Neuronal stem cell (in vitro differentiated cells): ENCODE data around the gene RAB3A.

Source experiments
- DNase-seq: peaks from one replicate; pipeline ENCODE4 v3.0.0-alpha.2; 2013; ENCODE audit warnings: low spot score
- H2AFZ ChIP-seq: one replicate; pipeline ENCODE4 v1.6.1; 2013; ENCODE audit warnings: mild to moderate bottlenecking, low read length, inconsistent platforms
- H2AK5ac ChIP-seq: 2 replicates; pipeline ENCODE4 v1.6.1; 2013; ENCODE audit warnings: low read depth, mild to moderate bottlenecking, inconsistent platforms, low read length, moderate library complexity, mixed read lengths
- H2BK120ac ChIP-seq: 2 replicates; pipeline ENCODE4 v1.6.1; 2013; ENCODE audit warnings: low read depth, mild to moderate bottlenecking, inconsistent platforms, low read length, moderate library complexity, mixed read lengths
- H2BK12ac ChIP-seq: one replicate; pipeline ENCODE4 v1.6.1; 2013; ENCODE audit warnings: low read length, inconsistent platforms
- H2BK15ac ChIP-seq: 2 replicates; pipeline ENCODE4 v1.6.1; 2013; ENCODE audit warnings: mild to moderate bottlenecking, low read length, inconsistent platforms, mixed read lengths
- H2BK5ac ChIP-seq: one replicate; pipeline ENCODE4 v1.6.1; 2013; ENCODE audit warnings: inconsistent platforms, mild to moderate bottlenecking, low read length, moderate library complexity
- H3K14ac ChIP-seq: one replicate; pipeline ENCODE4 v1.6.1; 2013; ENCODE audit warnings: low read length, inconsistent platforms
- H3K18ac ChIP-seq: 2 replicates; pipeline ENCODE4 v1.6.1; 2013; ENCODE audit warnings: low read length, inconsistent platforms
- H3K23ac ChIP-seq: 2 replicates; pipeline ENCODE4 v1.6.1; 2013; ENCODE audit warnings: low read depth, mild to moderate bottlenecking, mixed read lengths, low read length, inconsistent platforms; ENCODE audit not compliant: poor library complexity
- H3K27ac ChIP-seq: replicated peaks from 3 replicates; pipeline ENCODE4 v1.5.1; 2013; ENCODE audit warnings: low read length, inconsistent platforms
- H3K27me3 ChIP-seq, 3 experiments: 2 replicates each; pipeline ENCODE4 v1.6.1; 2013; ENCODE audit warnings: low read length in 3 of 3, mild to moderate bottlenecking in 2 of 3, inconsistent platforms in 1 of 3, low read depth in 1 of 3, mixed read lengths in 1 of 3, moderate library complexity in 1 of 3; ENCODE audit not compliant: control insufficient read depth in 3 of 3, insufficient read depth in 3 of 3
- H3K36me3 ChIP-seq, 2 donors: replicated peaks in 1 of 2; 2 replicates each; pipeline ENCODE4 v1.6.1; 2013; ENCODE audit warnings: low read length in 2 of 2; ENCODE audit not compliant: control insufficient read depth in 2 of 2, insufficient read depth in 2 of 2
- H3K4ac ChIP-seq: 2 replicates; pipeline ENCODE4 v1.6.1; 2013; ENCODE audit warnings: inconsistent platforms, mild to moderate bottlenecking, low read length, moderate library complexity
- H3K4me1 ChIP-seq, 2 donors: 1 replicate in 1 of 2; 2 replicates in 1 of 2; pipeline ENCODE4 v1.6.1; 2013; ENCODE audit warnings: low read length in 2 of 2, low read depth in 1 of 2; ENCODE audit not compliant: control insufficient read depth in 2 of 2, insufficient read depth in 1 of 2
- H3K4me2 ChIP-seq: one replicate; pipeline ENCODE4 v1.6.1; 2013; ENCODE audit warnings: mild to moderate bottlenecking, low read length, inconsistent platforms; ENCODE audit not compliant: insufficient read depth, poor library complexity, severe bottlenecking
- H3K4me3 ChIP-seq, 2 donors: 2 replicates each; pipeline ENCODE4 v1.5.1; 2013; ENCODE audit warnings: low read length in 2 of 2, mild to moderate bottlenecking in 2 of 2, inconsistent platforms in 1 of 2, moderate library complexity in 1 of 2
- H3K79me1 ChIP-seq: one replicate; pipeline ENCODE4 v1.6.1; 2013; ENCODE audit warnings: low read depth, mild to moderate bottlenecking, inconsistent platforms, low read length, moderate library complexity
- H3K9ac ChIP-seq: one replicate; pipeline ENCODE4 v1.6.1; 2013; ENCODE audit warnings: mild to moderate bottlenecking, low read depth, low read length, inconsistent platforms; ENCODE audit not compliant: poor library complexity
- H3K9me3 ChIP-seq, 2 donors: replicated peaks in 1 of 2; 2 replicates each; pipeline versions ENCODE3 to v1.6.1; 2013; ENCODE audit warnings: low read length in 2 of 2, mild to moderate bottlenecking in 2 of 2, inconsistent platforms in 1 of 2, low read depth in 1 of 2, mixed read lengths in 1 of 2, moderate library complexity in 1 of 2; ENCODE audit not compliant: control insufficient read depth in 2 of 2, insufficient read depth in 1 of 2
- H4K8ac ChIP-seq: one replicate; pipeline ENCODE4 v1.6.1; 2013; ENCODE audit warnings: low read depth, mild to moderate bottlenecking, inconsistent platforms, low read length, moderate library complexity
- H4K91ac ChIP-seq: one replicate; pipeline ENCODE4 v1.6.1; 2013; ENCODE audit warnings: low read length, low read depth, mild to moderate bottlenecking, inconsistent platforms; ENCODE audit not compliant: poor library complexity
- WGBS, 2 donors: extraction: QIAGEN DNeasy Blood & Tissue Kit; methylation state at CpG; one replicate each; pipeline ENCODE4 v1.1.7; 2013; ENCODE audit warnings: missing lambda C conversion rate in 2 of 2, mixed read lengths in 1 of 2; ENCODE audit not compliant: insufficient read length in 2 of 2, insufficient replicate concordance in 1 of 2; ENCODE audit errors: extremely low coverage in 2 of 2; 5-methylcytosine and 5-hydroxymethylcytosine counted together

Gene RAB3A

GRCh38 chr19:18233224-18233825, 29.5 kb upstream of the RAB3A start:
- Histone ChIP-seq H2AK5ac (no peak overlapping the region), H3K27me3 (peaks cover 0 to 17% (median 9%) of the 10 kb centered on the region in 3 experiments), H3K79me1 (peaks cover 3% of the 10 kb centered on the region), H4K8ac (no peak overlapping the region), H4K91ac (no peak overlapping the region), H3K4ac (no peak overlapping the region), H3K4me3 (peak overlapping the region in 1 of 2 donors; percentile 32), H3K27ac (no peak overlapping the region), H3K23ac (peak overlapping the region; percentile 65), H3K4me1 (peaks cover 4 to 6% of the 10 kb centered on the region in 2 donors), H2AFZ (peak overlapping the region; percentile 47), H3K9ac (no peak overlapping the region), H2BK12ac (no peak overlapping the region), H3K14ac (no peak overlapping the region), H3K18ac (no peak overlapping the region), H3K4me2 (peak overlapping the region; percentile 66), H2BK120ac (no peak overlapping the region), H2BK5ac (no peak overlapping the region), H2BK15ac (no peak overlapping the region), H3K36me3 (no peaks in the 10 kb centered on the region), H3K9me3 (peaks cover 0 to 4% of the 10 kb centered on the region in 2 donors)
- no peak for DNase-seq
- no CpG with 5 or more reads among the region's 37 CpGs for WGBS, 2 donors

- Histone ChIP-seq H3K79me1 (peaks cover 3% of the 10 kb centered on the region), H3K4me2 (peak overlapping the region; percentile 66), H3K14ac (no peak overlapping the region), H3K27me3 (peaks cover 0 to 17% (median 10%) of the 10 kb centered on the region in 3 experiments), H3K9ac (peak overlapping the region; percentile 30), H3K23ac (peak overlapping the region; percentile 65), H3K4me3 (peak overlapping the region; percentile 3 to 32), H3K4ac (no peak overlapping the region), H4K91ac (no peak overlapping the region), H4K8ac (no peak overlapping the region), H2AFZ (peak overlapping the region; percentile 47), H2BK12ac (no peak overlapping the region), H3K9me3 (peaks cover 0 to 4% of the 10 kb centered on the region in 2 donors), H3K18ac (peak overlapping the region; percentile 1), H2BK120ac (no peak overlapping the region), H3K27ac (no peak overlapping the region), H2BK15ac (no peak overlapping the region), H3K4me1 (peaks cover 4 to 6% of the 10 kb centered on the region in 2 donors), H2AK5ac (no peak overlapping the region), H2BK5ac (no peak overlapping the region), H3K36me3 (no peaks in the 10 kb centered on the region)
- no CpG with 5 or more reads among the region's 46 CpGs for WGBS, 2 donors
- peak; percentile 82 for DNase-seq
Measured at GRCh38 chr19:18232540-18233223, 28.8 kb upstream of the RAB3A start.

GRCh38 chr19:18231775-18232174, 27.9 kb upstream of the RAB3A start:
- H2AFZ ChIP-seq: no peak overlapping the region
- H2BK12ac ChIP-seq: no peak overlapping the region
- H3K4me2 ChIP-seq: no peak overlapping the region
- H2BK15ac ChIP-seq: no peak overlapping the region
- no peaks in the 10 kb centered on the region for H3K36me3 ChIP-seq
- H3K9me3 ChIP-seq: peaks cover 0 to 4% of the 10 kb centered on the region in 2 donors
- H2AK5ac ChIP-seq: no peak overlapping the region
- H3K4me3 ChIP-seq: no peak overlapping the region
- no CpG with 5 or more reads among the region's 4 CpGs for WGBS, 2 donors
- H3K27me3 ChIP-seq: peaks cover 0 to 19% (median 17%) of the 10 kb centered on the region in 3 experiments
- H4K91ac ChIP-seq: no peak overlapping the region
- H3K79me1 ChIP-seq: peaks cover 3% of the 10 kb centered on the region
- no peak for DNase-seq
- no peak overlapping the region for H2BK5ac ChIP-seq
- H3K18ac ChIP-seq: no peak overlapping the region
- H3K4me1 ChIP-seq: peaks cover 4 to 6% of the 10 kb centered on the region in 2 donors
- H3K23ac ChIP-seq: no peak overlapping the region
- H3K27ac ChIP-seq: no peak overlapping the region
- H3K4ac ChIP-seq: no peak overlapping the region
- no peak overlapping the region for H2BK120ac ChIP-seq
- no peak overlapping the region for H3K14ac ChIP-seq
- H3K9ac ChIP-seq: no peak overlapping the region
- H4K8ac ChIP-seq: no peak overlapping the region

GRCh38 chr19:18230941-18231734, 27.3 kb upstream of the RAB3A start:
- H4K91ac ChIP-seq: no peak overlapping the region
- no peak overlapping the region for H3K18ac ChIP-seq
- no peak overlapping the region for H2BK15ac ChIP-seq
- no peak overlapping the region for H3K4me3 ChIP-seq
- no peak overlapping the region for H2BK120ac ChIP-seq
- no peak overlapping the region for H3K27ac ChIP-seq
- no peak for DNase-seq
- H3K9ac ChIP-seq: peak overlapping the region; percentile 14
- H3K9me3 ChIP-seq: peaks cover 0 to 4% of the 10 kb centered on the region in 2 donors
- peaks cover 3% of the 10 kb centered on the region for H3K79me1 ChIP-seq
- peaks cover 0 to 26% (median 21%) of the 10 kb centered on the region in 3 experiments for H3K27me3 ChIP-seq
- WGBS, 2 donors: no CpG with 5 or more reads among the region's 18 CpGs
- H2AK5ac ChIP-seq: no peak overlapping the region
- H3K23ac ChIP-seq: no peak overlapping the region
- H2BK12ac ChIP-seq: no peak overlapping the region
- H4K8ac ChIP-seq: no peak overlapping the region
- no peak overlapping the region for H3K4me2 ChIP-seq
- H2AFZ ChIP-seq: no peak overlapping the region
- H2BK5ac ChIP-seq: no peak overlapping the region
- H3K36me3 ChIP-seq: no peaks in the 10 kb centered on the region
- H3K4ac ChIP-seq: no peak overlapping the region
- H3K4me1 ChIP-seq: peaks cover 4 to 6% of the 10 kb centered on the region in 2 donors
- no peak overlapping the region for H3K14ac ChIP-seq
